Stimulated activated CD4-positive, alpha-beta T cell treated with anti-CD3 and anti-CD28 coated beads, Interleukin-15, amount 100 ng/mL, for 48 hours (primary cell): ENCODE data around the gene USP6.
"Not testable (repeated sequence)": the region's sequence is repeated elsewhere in the genome, so short reads cannot be mapped to it uniquely, and the experiment has no call there.

Source experiments
- DNase-seq, 2 donors: peaks; one replicate each; pipeline ENCODE4 v3.0.0-alpha.2; 2020; ENCODE audit warnings: low read depth in 2 of 2

USP6 gene

GRCh38 chr17:5122056-5122455 is 6.2 kb downstream of the USP6 start:
- not testable (repeated sequence) for DNase-seq

GRCh38 chr17:5122586-5123342 is 6.9 kb downstream of the USP6 start:
- DNase-seq = no peak

GRCh38 chr17:5123343-5124124 is 7.7 kb downstream of the USP6 start:
- DNase-seq = no peak

- DNase-seq = not testable (repeated sequence)
Observed at GRCh38 chr17:5124125-5124760, 8.4 kb downstream of the USP6 start.

- not testable (repeated sequence) for DNase-seq
Observed at GRCh38 chr17:5124896-5125295, 9.1 kb downstream of the USP6 start.

GRCh38 chr17:5126719-5127488 is 11.1 kb downstream of the USP6 start:
- no peak for DNase-seq

GRCh38 chr17:5127910-5128309 is 12.1 kb downstream of the USP6 start:
- DNase-seq = no peak

- not testable (repeated sequence) for DNase-seq
Observed at GRCh38 chr17:5128387-5128786, 12.6 kb downstream of the USP6 start.

- DNase-seq = no peak
Observed at GRCh38 chr17:5128905-5129535, 13.2 kb downstream of the USP6 start.

GRCh38 chr17:5129770-5130169 is 13.9 kb downstream of the USP6 start:
- not testable (repeated sequence) for DNase-seq

GRCh38 chr17:5130261-5130660 is 14.4 kb downstream of the USP6 start:
- DNase-seq = not testable (repeated sequence)

- not testable (repeated sequence) for DNase-seq
Observed at GRCh38 chr17:5130687-5131086, 14.9 kb downstream of the USP6 start.

GRCh38 chr17:5131146-5131715 is 15.4 kb downstream of the USP6 start:
- DNase-seq = no peak

GRCh38 chr17:5131799-5132502 is 16.1 kb downstream of the USP6 start:
- not testable (repeated sequence) for DNase-seq

- DNase-seq = not testable (repeated sequence)
Observed at GRCh38 chr17:5132503-5133225, 16.8 kb downstream of the USP6 start.

- no peak for DNase-seq
Observed at GRCh38 chr17:5133311-5133710, 17.5 kb downstream of the USP6 start.

GRCh38 chr17:5133961-5134360 is 18.1 kb downstream of the USP6 start:
- not testable (repeated sequence) for DNase-seq

- DNase-seq = not testable (repeated sequence)
Observed at GRCh38 chr17:5134571-5134970, 18.7 kb downstream of the USP6 start.

- DNase-seq = not testable (repeated sequence)
Observed at GRCh38 chr17:5135131-5135712, 19.4 kb downstream of the USP6 start.
